Measurements from ENCODE around the gene PRDM16.

PRDM16 gene

DNA sequence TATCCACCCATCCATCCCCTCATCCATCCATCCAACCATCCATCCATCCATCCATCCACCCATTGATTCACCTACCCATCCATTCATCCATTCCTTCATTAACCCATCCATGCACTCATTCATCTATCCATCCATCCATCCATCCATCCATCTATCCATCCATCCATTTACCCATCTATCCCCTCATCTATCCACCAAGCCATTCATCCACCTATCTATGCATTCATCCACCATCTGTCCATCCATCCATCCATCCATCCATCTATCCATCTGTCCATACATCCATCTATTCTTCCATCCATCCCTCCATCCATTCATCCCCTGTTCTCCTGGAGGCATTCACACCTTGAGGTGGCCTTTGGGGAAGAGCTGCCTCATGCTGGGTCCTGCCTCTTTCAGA, 107.0 kb downstream of the PRDM16 start:
- ATAC-seq, result no peak
- TF ChIP-seq ZNF8 (CRISPR knock-in tag; IDR thresholded peaks at IDR 0.05), result no peak
- TF ChIP-seq ZFP30 (CRISPR knock-in tag; IDR thresholded peaks at IDR 0.05), result no peak
- TF ChIP-seq, protein P1, sequence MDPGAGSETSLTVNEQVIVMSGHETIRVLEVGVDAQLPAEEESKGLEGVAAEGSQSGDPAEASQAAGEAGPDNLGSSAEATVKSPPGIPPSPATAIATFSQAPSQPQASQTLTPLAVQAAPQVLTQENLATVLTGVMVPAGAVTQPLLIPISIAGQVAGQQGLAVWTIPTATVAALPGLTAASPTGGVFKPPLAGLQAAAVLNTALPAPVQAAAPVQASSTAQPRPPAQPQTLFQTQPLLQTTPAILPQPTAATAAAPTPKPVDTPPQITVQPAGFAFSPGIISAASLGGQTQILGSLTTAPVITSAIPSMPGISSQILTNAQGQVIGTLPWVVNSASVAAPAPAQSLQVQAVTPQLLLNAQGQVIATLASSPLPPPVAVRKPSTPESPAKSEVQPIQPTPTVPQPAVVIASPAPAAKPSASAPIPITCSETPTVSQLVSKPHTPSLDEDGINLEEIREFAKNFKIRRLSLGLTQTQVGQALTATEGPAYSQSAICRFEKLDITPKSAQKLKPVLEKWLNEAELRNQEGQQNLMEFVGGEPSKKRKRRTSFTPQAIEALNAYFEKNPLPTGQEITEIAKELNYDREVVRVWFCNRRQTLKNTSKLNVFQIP (CRISPR knock-in tag; IDR thresholded peaks at IDR 0.05; ENCODE audit: borderline replicate concordance, low read depth), result no peak
- TF ChIP-seq OSR1 (CRISPR knock-in tag; IDR thresholded peaks at IDR 0.05), result no peak
- no peak for TF ChIP-seq TCF4 (CRISPR knock-in tag; IDR thresholded peaks at IDR 0.05; ENCODE audit: borderline replicate concordance)
- TF ChIP-seq CSDC2 (CRISPR knock-in tag; IDR thresholded peaks at IDR 0.05), result no peak
- no peak for TF ChIP-seq RARB (CRISPR knock-in tag; IDR thresholded peaks at IDR 0.05)
- TF ChIP-seq, protein P2, sequence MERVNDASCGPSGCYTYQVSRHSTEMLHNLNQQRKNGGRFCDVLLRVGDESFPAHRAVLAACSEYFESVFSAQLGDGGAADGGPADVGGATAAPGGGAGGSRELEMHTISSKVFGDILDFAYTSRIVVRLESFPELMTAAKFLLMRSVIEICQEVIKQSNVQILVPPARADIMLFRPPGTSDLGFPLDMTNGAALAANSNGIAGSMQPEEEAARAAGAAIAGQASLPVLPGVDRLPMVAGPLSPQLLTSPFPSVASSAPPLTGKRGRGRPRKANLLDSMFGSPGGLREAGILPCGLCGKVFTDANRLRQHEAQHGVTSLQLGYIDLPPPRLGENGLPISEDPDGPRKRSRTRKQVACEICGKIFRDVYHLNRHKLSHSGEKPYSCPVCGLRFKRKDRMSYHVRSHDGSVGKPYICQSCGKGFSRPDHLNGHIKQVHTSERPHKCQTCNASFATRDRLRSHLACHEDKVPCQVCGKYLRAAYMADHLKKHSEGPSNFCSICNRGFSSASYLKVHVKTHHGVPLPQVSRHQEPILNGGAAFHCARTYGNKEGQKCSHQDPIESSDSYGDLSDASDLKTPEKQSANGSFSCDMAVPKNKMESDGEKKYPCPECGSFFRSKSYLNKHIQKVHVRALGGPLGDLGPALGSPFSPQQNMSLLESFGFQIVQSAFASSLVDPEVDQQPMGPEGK (CRISPR knock-in tag; IDR thresholded peaks at IDR 0.05; ENCODE audit: borderline replicate concordance), result no peak
- no peak for TF ChIP-seq TOX (CRISPR knock-in tag; IDR thresholded peaks at IDR 0.05; ENCODE audit: borderline replicate concordance)
- no peak for TF ChIP-seq SNAI2 (CRISPR knock-in tag; IDR thresholded peaks at IDR 0.05)

DNA sequence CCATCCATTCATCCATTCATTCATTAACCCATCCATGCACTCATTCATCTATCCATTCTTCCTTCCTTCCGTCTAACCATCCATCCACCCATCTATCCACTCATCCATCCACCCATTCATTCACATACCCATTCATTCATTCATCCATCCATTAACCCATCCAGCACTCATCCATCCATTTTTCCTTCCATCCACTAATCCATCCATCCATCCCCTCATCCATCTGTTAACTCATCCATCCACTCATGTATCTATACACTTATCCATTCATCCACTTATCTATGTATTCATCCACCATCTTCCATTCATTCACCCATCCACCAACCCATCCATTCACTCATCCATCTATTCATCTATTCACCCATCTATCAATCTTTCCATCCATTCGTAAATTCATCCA, 107.8 kb downstream of the PRDM16 start:
- no peak for ATAC-seq
- TF ChIP-seq RARB (CRISPR knock-in tag; IDR thresholded peaks at IDR 0.05), result no peak
- no peak for TF ChIP-seq ESRRG (CRISPR knock-in tag; IDR thresholded peaks at IDR 0.05)
- no peak for TF ChIP-seq ARNTL (CRISPR knock-in tag; IDR thresholded peaks at IDR 0.05; ENCODE audit: borderline replicate concordance, low read depth)
- no peak for TF ChIP-seq PPARA (CRISPR knock-in tag; IDR thresholded peaks at IDR 0.05; ENCODE audit: borderline replicate concordance)
- TF ChIP-seq ISL1 (CRISPR knock-in tag; IDR thresholded peaks at IDR 0.05), result no peak
- TF ChIP-seq SNAI2 (CRISPR knock-in tag; IDR thresholded peaks at IDR 0.05), result no peak
- TF ChIP-seq CSDC2 (CRISPR knock-in tag; IDR thresholded peaks at IDR 0.05), result no peak
- TF ChIP-seq OSR1 (CRISPR knock-in tag; IDR thresholded peaks at IDR 0.05), result no peak
- TF ChIP-seq ZNF70 (CRISPR knock-in tag; IDR thresholded peaks at IDR 0.05), result no peak
- TF ChIP-seq, protein P1 (CRISPR knock-in tag; IDR thresholded peaks at IDR 0.05; ENCODE audit: borderline replicate concordance, low read depth), result no peak

DNA sequence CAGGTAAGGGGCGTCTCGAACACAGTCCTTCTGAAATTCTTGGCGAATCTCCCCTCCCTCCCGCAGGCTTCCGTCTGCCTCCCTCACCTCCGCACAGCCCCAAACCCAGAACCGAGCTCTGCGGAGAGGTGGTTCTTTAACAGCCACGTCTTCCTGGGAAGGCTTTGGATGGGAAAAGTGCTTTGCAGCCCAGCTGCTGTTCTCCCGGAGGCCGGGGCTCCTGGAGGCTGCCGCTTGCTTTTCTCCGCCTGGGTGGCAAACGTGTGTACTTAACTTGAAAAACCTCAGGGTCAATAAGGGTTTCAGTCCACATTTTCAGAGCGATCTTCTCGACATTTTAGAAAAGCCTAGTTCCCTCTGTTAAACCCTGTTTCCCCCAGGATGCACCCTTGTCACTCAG, 109.3 kb downstream of the PRDM16 start:
- TF ChIP-seq, protein P2 (CRISPR knock-in tag; IDR thresholded peaks at IDR 0.05; ENCODE audit: borderline replicate concordance), result no peak
- no peak for TF ChIP-seq ZNF565 (CRISPR knock-in tag; conservative IDR thresholded peaks at IDR 0.05; ENCODE audit: low read depth)
- no peak for TF ChIP-seq TCF4 (CRISPR knock-in tag; IDR thresholded peaks at IDR 0.05; ENCODE audit: borderline replicate concordance)
- no peak for TF ChIP-seq ESRRG (CRISPR knock-in tag; IDR thresholded peaks at IDR 0.05)
- TF ChIP-seq TOX (CRISPR knock-in tag; IDR thresholded peaks at IDR 0.05; ENCODE audit: borderline replicate concordance), result no peak
- TF ChIP-seq, protein P3, sequence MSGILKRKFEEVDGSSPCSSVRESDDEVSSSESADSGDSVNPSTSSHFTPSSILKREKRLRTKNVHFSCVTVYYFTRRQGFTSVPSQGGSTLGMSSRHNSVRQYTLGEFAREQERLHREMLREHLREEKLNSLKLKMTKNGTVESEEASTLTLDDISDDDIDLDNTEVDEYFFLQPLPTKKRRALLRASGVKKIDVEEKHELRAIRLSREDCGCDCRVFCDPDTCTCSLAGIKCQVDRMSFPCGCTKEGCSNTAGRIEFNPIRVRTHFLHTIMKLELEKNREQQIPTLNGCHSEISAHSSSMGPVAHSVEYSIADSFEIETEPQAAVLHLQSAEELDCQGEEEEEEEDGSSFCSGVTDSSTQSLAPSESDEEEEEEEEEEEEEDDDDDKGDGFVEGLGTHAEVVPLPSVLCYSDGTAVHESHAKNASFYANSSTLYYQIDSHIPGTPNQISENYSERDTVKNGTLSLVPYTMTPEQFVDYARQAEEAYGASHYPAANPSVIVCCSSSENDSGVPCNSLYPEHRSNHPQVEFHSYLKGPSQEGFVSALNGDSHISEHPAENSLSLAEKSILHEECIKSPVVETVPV (CRISPR knock-in tag; IDR thresholded peaks at IDR 0.05), result no peak
- TF ChIP-seq, protein P4, sequence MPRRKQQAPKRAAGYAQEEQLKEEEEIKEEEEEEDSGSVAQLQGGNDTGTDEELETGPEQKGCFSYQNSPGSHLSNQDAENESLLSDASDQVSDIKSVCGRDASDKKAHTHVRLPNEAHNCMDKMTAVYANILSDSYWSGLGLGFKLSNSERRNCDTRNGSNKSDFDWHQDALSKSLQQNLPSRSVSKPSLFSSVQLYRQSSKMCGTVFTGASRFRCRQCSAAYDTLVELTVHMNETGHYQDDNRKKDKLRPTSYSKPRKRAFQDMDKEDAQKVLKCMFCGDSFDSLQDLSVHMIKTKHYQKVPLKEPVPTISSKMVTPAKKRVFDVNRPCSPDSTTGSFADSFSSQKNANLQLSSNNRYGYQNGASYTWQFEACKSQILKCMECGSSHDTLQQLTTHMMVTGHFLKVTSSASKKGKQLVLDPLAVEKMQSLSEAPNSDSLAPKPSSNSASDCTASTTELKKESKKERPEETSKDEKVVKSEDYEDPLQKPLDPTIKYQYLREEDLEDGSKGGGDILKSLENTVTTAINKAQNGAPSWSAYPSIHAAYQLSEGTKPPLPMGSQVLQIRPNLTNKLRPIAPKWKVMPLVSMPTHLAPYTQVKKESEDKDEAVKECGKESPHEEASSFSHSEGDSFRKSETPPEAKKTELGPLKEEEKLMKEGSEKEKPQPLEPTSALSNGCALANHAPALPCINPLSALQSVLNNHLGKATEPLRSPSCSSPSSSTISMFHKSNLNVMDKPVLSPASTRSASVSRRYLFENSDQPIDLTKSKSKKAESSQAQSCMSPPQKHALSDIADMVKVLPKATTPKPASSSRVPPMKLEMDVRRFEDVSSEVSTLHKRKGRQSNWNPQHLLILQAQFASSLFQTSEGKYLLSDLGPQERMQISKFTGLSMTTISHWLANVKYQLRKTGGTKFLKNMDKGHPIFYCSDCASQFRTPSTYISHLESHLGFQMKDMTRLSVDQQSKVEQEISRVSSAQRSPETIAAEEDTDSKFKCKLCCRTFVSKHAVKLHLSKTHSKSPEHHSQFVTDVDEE (CRISPR knock-in tag; IDR thresholded peaks at IDR 0.05), result no peak
- TF ChIP-seq ZC3H10 (CRISPR knock-in tag; IDR thresholded peaks at IDR 0.05), result no peak
- TF ChIP-seq, protein P1 (CRISPR knock-in tag; IDR thresholded peaks at IDR 0.05; ENCODE audit: borderline replicate concordance, low read depth), result no peak
- no peak for TF ChIP-seq RARB (CRISPR knock-in tag; IDR thresholded peaks at IDR 0.05)
- TF ChIP-seq ZFP3 (CRISPR knock-in tag; IDR thresholded peaks at IDR 0.05), result no peak
- no peak for TF ChIP-seq SNAI2 (CRISPR knock-in tag; IDR thresholded peaks at IDR 0.05)
- no peak for TF ChIP-seq ZNF8 (CRISPR knock-in tag; IDR thresholded peaks at IDR 0.05)
- TF ChIP-seq ARNTL (CRISPR knock-in tag; IDR thresholded peaks at IDR 0.05; ENCODE audit: borderline replicate concordance, low read depth), result no peak
- no peak for TF ChIP-seq ZFP30 (CRISPR knock-in tag; IDR thresholded peaks at IDR 0.05)
- TF ChIP-seq OSR1 (CRISPR knock-in tag; IDR thresholded peaks at IDR 0.05), result no peak
- TF ChIP-seq CSDC2 (CRISPR knock-in tag; IDR thresholded peaks at IDR 0.05), result no peak
- no peak for ATAC-seq
